ENCODE data around the gene NIPAL4.
"Not testable (repeated sequence)": the region's sequence is repeated elsewhere in the genome, so short reads cannot be mapped to it uniquely, and the experiment has no call there.

Gene NIPAL4

DNA sequence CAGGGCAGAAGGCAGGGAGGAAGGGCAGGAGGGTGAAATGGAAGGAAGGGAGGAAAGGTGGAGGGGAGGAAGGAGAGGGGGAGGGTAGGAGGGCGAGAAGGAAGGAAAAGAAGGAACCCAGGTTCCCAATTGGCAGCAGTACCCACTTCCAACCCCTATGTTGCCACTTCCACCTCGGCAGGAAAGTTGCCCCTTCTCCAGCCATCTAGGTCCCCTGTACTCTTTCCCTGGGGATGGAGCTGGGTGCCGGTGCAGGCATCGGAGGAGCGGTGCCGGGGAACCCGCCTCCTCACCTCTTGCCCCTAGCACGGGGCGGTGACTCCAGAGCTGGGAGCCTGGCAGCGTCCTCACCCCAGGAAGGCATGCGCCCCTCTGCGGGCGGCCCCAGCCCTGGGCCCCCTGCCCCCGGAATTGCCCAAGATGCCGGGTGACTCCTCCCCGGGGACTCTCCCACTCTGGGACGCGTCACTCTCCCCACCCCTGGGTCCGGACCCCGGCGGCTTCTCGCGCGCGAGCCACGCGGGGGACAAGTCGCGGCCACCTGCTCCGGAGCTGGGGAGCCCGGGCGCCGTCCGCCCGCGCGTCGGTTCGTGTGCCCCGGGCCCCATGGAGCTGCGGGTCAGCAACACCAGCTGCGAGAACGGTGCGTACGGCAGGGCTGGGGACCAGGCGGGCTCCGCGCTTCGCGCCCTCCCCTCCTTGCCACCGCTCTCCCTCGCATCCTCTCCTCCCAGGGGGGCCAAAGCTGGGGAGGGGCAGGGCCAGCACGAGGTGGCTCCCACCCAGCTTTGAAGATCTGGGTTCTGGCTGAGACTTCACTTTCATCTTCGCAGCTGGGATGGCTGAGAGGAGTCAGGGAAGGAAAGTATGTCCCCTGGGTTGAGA lies at the start of gene NIPAL4:
Gene NIPAL4, plus strand, starts transcription at position 499 of the 885 bp plus-strand sequence. Its CDS starts 108 bp downstream, at position 607.
- DNase-seq, result peak; percentile 76

GRCh38 chr5:157415838-157416237 lies 44.2 kb upstream of the NIPAL4 start:
- no peak for DNase-seq

- DNase-seq, result not testable (repeated sequence)
These were observed 40.5 kb upstream of the NIPAL4 start for GRCh38 chr5:157419521-157419920.

GRCh38 chr5:157429920-157430319 lies 30.1 kb upstream of the NIPAL4 start:
- DNase-seq, result not testable (repeated sequence)

DNA sequence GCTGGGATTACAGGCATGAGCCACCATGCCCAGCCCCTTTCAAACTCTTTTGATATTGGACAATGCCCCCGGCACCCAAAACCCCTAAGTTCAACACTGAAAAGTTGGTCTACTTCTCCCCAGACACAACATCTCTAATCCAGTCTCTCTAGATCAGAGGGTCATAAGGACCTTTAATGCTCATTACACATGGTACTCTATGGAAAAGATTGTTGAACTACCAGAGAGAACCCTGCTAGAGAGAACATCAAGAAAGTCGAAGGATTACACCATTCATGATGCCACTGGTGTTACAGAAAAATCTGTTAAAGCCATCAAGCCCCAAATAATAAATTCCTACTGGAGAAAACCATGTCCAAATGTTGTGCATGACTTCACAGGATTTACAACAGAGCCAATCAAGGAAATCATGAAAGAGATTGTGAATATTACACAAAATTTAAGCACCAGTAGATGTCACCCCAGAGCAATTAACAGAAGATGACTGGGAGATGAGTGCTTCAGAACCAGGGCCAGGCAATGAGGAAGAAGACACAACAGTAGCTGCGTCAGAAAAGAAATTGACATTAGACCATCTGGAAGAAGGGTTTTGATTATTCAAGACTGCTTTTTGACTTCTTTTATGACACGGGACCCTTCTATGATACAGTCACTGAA lies 28.3 kb upstream of the NIPAL4 start:
- no peak for DNase-seq

DNA sequence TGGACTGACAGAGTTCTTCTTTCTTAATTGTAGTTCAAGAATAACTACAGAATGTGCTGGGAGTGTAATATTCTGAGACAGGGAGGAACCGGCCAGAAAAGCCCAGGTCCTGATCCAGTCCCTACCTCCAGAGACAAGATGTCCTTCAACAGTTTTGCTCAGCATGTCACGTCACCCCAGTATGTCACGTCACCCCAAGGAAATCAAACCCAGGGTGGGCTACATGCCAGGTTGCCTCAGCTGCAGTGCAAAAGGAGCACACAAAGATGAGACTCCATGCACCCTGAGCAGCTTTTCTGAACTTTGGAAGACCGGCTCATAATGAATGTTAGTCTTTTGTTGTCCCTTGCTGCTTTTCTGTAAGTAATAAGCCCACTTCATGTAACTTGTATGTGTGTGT lies 25.9 kb upstream of the NIPAL4 start:
- no peak for DNase-seq

DNA sequence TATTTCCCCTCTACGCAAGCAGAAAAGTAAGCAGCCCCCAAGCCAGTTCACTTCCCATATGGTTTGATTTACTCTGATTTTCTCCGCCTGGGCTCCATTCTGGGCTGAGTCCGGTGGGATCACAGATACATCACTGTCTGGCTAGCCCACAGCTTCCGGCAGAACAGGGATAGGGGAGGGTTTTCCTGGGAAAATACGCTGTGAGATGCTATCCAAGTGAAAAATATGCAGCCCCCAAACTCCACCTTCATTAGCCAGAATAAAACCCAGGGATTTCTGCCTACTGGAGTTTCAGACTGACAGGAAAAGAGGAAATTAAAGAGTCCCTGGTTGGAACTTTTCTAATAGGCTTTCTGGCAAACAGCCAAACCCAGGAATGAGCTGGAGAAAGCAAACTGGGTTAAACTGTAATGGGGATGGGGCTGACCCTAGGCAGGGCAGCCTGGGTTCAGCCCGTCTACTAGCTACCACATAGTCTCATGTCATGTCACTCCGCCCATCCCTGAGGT lies 16.9 kb upstream of the NIPAL4 start:
- DNase-seq, result no peak

GRCh38 chr5:157444224-157444623 lies 15.8 kb upstream of the NIPAL4 start:
- DNase-seq, result no peak

GRCh38 chr5:157445745-157446411 lies 14.1 kb upstream of the NIPAL4 start:
- no peak for DNase-seq

DNA sequence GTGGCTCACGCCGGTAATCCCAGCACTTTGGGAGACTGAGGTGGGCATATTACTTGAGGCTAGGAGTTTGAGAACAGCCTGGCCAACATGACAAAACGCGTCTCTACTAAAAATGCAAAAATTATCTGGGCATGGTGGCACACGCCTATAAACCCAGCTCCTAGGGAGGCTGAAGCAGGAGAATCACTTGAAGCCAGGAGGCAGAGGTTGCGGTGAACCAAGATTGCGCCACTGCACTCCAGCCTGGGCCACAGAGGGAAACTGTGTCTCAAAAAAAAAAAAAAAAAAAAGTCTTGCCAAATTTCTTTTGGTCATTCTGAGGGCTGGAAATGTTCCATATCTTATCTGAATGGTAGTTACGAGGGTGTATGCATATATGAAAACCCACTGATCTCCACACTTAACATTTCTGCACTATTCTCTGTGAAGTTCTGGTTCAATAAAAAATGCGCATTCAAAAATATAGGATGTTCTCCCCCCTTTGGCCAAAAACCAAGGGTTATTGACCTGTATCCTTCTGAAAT lies 13.5 kb upstream of the NIPAL4 start:
- DNase-seq, result no peak

GRCh38 chr5:157447201-157447637 lies 12.8 kb upstream of the NIPAL4 start:
- no peak for DNase-seq

- no peak for DNase-seq
These were observed 10.8 kb upstream of the NIPAL4 start for GRCh38 chr5:157449011-157449723.

- DNase-seq, result no peak
These were observed 10.0 kb upstream of the NIPAL4 start for GRCh38 chr5:157450024-157450423.

DNA sequence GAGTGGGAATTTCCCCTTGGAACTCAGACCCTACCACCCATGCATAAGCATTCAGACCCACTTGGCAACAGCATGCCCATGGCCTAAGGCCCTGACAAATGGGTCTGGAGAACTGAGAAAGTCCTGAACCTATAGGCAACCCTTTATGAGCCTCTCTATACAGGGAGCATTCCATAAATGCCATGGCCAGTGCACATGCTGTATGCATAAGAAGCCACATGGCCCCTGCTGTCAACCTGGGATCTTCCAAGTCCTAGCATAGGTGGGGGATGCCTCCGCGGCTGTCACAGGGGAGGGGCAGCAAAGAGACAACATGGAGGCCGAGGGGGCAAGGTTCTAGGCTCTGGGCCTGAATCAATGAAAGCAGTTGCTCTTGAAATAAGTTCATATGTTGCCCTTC lies 8.2 kb upstream of the NIPAL4 start:
- DNase-seq, result no peak

GRCh38 chr5:157454273-157454672 lies 5.7 kb upstream of the NIPAL4 start:
- no peak for DNase-seq

DNA sequence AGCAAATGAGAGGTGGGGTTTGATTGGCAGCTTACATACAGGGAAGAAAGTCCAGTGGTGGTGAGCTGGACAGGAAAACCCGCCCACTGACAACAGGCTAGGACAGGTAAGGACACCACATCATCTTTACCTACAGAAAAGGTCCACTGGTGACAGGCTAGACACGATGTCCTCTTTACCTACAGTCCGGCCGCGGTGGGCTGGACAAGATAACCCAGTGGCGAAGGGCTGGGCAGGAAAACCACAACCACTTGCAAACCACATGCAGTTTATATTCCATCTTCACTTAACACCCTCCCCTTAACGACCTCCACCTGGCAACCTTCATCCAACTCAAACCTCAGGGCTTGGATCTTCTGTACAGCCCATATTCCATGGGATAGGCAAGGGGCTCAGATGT lies 5.0 kb upstream of the NIPAL4 start:
- DNase-seq, result no peak

DNA sequence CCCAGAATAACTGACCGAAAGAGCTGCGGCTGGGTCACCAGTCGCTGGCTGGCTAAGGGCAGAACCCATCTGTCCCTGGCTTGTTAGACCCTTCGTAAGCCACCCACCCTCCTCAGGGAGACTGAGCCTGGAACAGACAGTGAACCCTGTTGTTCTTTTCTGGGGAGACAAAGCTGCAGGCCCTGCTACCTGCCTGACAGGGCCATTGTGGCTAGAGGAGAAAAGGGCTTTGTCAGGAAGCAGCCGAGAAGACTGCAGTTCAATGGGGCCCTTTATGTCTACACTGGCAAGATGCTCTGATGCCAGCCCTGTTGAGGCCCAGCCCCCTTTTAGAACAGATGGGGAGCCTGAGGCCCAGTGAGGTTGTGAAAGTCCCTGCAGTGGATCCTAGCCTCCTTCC lies 3.7 kb upstream of the NIPAL4 start:
- peak; percentile 35 for DNase-seq

DNA sequence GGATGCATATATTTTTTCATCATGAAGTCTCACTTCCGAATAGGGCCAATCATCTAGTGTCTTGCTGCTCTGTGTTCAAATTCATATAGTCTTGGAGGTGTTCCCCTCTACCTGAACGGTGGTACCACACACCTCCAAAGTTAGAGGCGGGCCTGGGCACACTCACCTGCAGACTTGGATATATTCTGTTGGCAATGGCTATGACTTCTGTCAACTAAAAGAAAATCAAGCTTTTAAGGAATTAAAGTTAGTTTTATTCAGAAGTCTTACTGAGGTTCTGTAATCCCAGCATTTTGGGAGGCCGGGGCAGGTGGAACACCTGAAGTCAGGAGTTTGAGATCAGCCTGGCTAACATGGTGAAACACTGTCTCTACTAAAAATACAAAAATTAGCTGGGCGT lies 2.6 kb upstream of the NIPAL4 start:
- DNase-seq, result peak; percentile 19

GRCh38 chr5:157458835-157459234 lies 1.2 kb upstream of the NIPAL4 start:
- DNase-seq, result peak; percentile 26

DNA sequence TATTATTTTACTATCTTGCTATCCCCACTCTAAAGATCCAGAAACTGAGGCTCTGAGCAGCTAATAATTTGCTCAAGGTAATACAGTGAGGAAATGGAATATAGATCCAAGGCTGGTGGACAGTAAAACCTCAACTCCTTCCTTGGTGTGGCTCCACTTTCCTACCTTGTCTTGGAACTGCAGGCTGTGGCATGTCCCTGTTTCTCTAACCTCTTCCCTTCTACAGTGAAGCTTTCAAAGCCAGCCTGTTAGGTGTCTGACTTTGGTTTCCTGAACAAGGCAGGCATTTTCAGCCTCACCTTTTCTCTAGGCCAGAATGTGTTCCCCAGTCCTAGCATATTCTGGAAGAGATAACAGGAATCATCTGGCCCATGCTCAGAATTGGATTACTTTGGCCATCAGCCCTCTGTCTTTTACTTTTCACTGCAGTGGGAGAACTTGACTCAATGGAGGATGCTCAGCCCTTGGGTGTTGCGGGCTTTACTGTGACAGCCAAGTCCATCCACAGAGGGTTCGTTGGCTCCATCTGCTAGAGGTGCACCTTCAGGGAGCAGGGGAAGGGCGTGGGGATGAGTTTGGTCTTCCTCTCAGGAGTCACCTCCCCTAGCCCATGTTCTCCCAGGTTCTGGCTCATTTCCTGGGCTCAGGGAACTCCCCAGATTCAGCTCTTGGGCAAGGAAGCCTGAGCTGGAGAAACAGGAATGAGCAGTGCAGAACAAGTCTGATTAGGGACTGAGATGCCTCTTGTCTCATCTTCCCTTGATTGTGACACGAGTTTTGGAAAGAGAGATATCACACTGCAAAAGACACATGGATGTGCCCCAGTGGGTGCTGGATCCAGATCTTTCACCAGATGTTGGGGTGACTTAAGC lies 1.1 kb downstream of the NIPAL4 start:
- peak; percentile 47 for DNase-seq

DNA sequence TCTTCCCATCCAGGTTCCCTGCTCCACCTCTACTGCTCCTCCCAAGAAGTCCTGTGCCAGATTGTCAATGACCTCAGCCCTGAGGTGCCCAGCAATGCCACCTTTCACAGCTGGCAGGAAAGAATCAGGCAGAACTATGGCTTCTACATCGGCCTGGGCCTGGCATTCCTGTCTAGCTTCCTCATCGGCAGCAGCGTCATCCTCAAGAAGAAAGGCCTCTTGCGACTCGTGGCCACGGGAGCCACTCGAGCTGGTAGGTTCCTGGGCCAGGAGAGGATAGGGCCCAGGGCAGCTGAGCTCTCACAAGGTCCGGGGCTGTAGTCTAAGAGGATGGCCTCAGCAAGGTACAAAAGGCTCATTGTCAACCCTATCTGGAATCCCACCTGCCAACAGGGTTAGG lies 3.1 kb downstream of the NIPAL4 start:
- DNase-seq, result peak; percentile 48

Measured in activated CD8-positive, alpha-beta memory T cell treated with anti-CD3 and anti-CD28 coated beads for 24 hours (primary cell).